Measurements from ENCODE around the gene THSD7A. TPM values are rescaled to one million over a fixed set of nuclear protein-coding genes. Genes with fewer than 3 reads are reported as not detected.

THSD7A gene
- total and polyA plus RNA-seq, 8 donors: 3.7 to 20.8 (median 17.8) TPM

DNA sequence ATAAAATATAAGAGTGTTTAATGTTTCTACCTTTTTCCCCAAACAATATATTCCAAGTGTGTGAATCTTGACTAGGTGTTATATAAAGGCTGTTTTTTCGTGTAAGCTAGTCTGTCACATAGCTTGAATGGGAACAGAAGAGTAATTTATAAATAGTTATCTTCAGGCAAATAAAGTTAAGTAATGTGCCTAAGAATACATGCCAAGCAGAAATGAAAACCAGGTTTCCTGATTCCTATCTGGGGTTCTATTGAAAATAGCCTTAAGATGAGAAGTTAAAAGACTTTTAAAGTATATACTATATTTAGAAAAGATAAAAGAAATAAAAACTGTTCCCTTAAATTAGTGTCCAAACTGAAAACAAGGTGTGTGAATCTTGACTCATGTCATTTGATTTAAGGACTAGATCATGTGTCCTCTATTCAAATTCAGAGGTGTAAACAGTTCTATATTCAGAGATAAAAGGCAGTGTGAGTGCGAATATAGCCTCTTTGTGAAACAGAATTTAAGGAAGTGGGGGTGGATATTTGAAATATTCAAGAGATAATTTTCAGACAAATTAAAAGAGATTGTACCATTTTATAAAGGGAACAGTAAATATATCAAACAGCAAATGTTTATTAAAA, 247.5 kb downstream of the THSD7A start:
- H3K4me1 ChIP-seq: no peaks in the 10 kb centered on the region
- ATAC-seq: no peak
- intact Hi-C loops (cut with DNase I): no loop called here
- TF ChIP-seq, protein P1, sequence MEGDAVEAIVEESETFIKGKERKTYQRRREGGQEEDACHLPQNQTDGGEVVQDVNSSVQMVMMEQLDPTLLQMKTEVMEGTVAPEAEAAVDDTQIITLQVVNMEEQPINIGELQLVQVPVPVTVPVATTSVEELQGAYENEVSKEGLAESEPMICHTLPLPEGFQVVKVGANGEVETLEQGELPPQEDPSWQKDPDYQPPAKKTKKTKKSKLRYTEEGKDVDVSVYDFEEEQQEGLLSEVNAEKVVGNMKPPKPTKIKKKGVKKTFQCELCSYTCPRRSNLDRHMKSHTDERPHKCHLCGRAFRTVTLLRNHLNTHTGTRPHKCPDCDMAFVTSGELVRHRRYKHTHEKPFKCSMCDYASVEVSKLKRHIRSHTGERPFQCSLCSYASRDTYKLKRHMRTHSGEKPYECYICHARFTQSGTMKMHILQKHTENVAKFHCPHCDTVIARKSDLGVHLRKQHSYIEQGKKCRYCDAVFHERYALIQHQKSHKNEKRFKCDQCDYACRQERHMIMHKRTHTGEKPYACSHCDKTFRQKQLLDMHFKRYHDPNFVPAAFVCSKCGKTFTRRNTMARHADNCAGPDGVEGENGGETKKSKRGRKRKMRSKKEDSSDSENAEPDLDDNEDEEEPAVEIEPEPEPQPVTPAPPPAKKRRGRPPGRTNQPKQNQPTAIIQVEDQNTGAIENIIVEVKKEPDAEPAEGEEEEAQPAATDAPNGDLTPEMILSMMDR (IDR thresholded peaks at IDR 0.05): no peak
- no peaks in the 10 kb centered on the region for H3K36me3 ChIP-seq
- no peak overlapping the region for H3K4me3 ChIP-seq
- H3K9me3 ChIP-seq: no peaks in the 10 kb centered on the region
- no peak for DNase-seq
- H3K27me3 ChIP-seq: no peaks in the 10 kb centered on the region
- no peak overlapping the region for H3K27ac ChIP-seq

DNA sequence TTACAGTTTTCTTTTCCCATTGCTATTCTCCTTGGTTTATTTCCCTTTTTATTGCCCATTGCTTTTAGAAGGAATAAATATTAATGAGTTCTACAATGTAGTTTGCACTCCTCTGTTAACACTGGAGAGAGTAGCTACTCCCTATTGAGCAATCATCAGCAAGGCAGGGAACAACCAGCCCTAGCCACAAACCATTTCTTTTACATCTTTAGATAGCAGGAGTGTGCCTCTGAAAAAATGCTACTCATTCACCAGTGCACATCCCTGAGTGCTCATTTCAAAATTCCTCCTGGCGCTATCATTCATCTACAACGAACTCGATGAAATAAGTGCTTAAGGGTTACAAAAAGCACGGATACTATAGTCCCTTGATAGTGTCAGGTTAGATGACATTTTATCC, 252.9 kb downstream of the THSD7A start:
- no peak for ATAC-seq
- intact Hi-C loops (cut with DNase I): no loop called here

DNA sequence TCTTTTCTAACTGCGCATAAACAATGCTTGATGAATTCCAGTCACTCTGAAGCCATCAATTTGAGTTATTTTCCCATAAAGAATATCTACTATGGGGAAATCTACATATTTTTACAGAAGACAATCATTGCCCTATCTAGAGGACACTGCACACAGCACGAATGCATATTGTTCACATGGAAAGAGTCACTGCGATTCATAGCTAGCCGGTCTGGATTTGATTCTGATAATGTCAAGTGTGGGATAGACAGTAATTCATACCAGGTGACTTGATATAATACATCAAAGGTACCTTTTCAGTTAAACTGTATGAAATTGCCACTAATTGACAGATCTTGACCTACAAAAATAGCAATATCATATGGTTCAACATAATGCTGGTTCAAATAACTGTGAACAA, 255.7 kb downstream of the THSD7A start:
- Histone ChIP-seq H3K27ac (no peak overlapping the region), H3K4me3 (no peak overlapping the region), H3K4me1 (no peaks in the 10 kb centered on the region), H3K9me3 (no peaks in the 10 kb centered on the region), H3K27me3 (no peaks in the 10 kb centered on the region), H3K36me3 (no peaks in the 10 kb centered on the region)
- DNase-seq (no peak), ATAC-seq (no peak)
- TF ChIP-seq, protein P1 (IDR thresholded peaks at IDR 0.05): no peak
- intact Hi-C loops (cut with DNase I): no loop called here

More for the DNA sequence above, 252.9 kb downstream of the THSD7A start:
- H3K4me3 ChIP-seq: no peak overlapping the region
- no peak overlapping the region for H3K27ac ChIP-seq
- no peak for DNase-seq
- no peaks in the 10 kb centered on the region for H3K27me3 ChIP-seq
- no peaks in the 10 kb centered on the region for H3K36me3 ChIP-seq
- TF ChIP-seq, protein P1 (IDR thresholded peaks at IDR 0.05): no peak
- no peaks in the 10 kb centered on the region for H3K9me3 ChIP-seq
- no peaks in the 10 kb centered on the region for H3K4me1 ChIP-seq

DNA sequence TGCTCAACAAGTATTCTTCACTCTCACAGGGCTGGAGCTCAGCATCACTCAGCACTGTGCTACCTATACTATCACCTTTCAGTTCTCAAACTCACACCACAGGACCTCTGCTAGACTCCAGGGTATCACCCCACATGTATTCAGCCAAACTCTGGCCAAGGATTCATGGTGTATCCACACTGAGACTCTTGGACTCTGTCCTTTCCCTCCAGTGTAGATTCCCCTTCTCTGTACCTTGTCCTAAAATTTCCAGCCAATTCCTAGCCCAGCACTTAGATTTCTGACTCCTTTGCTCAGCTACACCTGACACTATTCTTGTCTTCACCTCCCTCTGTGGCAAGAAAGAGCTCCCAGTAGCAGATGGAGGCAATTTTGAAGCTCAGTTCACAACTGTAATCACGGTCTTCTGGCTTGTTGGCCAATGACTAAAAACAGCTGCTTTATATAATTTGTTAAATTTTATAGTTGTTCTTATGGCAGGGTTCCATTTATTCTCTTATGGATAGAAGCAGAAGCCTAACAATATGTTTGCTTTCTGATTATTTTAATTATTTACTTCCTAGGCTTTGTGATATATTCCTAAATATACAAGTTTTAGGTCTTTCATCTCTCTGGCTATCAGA, 258.8 kb downstream of the THSD7A start:
- Histone ChIP-seq H3K36me3 (no peaks in the 10 kb centered on the region), H3K4me1 (no peaks in the 10 kb centered on the region), H3K27ac (no peak overlapping the region), H3K9me3 (no peaks in the 10 kb centered on the region), H3K4me3 (no peak overlapping the region), H3K27me3 (no peaks in the 10 kb centered on the region)
- no peak for ATAC-seq
- no peak for DNase-seq
- TF ChIP-seq, protein P1 (IDR thresholded peaks at IDR 0.05): no peak
- intact Hi-C loops (cut with DNase I): no loop called here

DNA sequence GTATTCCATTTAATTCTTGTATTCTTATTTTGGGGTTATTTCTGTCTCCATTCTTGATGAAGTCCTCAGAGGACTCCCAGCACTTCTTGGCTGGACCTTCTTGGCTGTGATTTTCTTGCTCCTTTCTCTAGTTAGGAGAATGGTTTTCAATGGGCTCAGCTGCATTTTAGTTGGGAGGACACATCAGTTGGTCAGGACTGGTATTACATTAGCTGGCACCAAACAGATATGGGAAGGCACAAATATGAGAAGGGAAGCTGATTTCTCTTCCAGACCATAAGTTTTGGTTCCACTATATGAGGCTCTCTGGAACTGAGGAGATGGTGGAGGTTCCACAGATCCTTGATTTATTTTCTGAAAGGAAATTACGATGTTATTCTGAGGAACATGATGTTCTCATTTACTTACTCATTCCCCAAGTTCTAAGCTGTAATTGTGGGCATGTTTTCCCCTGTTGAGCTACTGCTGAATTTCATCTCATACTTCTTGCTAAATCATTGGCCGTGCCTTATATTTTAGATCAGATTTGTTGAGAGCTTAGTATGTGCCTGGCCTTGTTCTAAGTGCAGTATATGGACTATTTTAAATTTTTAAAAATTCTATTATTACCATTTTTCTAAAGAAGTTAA, 261.0 kb downstream of the THSD7A start:
- ATAC-seq: no peak

More for the DNA sequence above, 261.0 kb downstream of the THSD7A start:
- Histone ChIP-seq H3K9me3 (no peaks in the 10 kb centered on the region), H3K36me3 (no peaks in the 10 kb centered on the region), H3K4me3 (no peak overlapping the region), H3K27me3 (no peaks in the 10 kb centered on the region), H3K4me1 (no peaks in the 10 kb centered on the region), H3K27ac (no peak overlapping the region)
- no peak for DNase-seq
- intact Hi-C loops (cut with DNase I): no loop called here
- TF ChIP-seq, protein P1 (IDR thresholded peaks at IDR 0.05): no peak
